Hindlimb muscle (tissue), 1 donor: ENCODE measurements around the gene ALG1. TPM values are rescaled to one million over a fixed set of nuclear protein-coding genes. Genes with fewer than 3 reads are reported as not detected.
"Not testable (repeated sequence)": the region's sequence is repeated elsewhere in the genome, so short reads cannot be mapped to it uniquely, and the experiment has no call there.

Source experiments
- DNase-seq: peaks from one replicate; pipeline ENCODE4 v3.0.0-alpha.2; 2013
- polyA plus RNA-seq: library from polyadenylated mRNA; unstranded; fragments of 120-200 nt; gene quantifications from one replicate; pipeline ENCODE4 v1.2.1, GENCODE V29; 2013; ENCODE audit not compliant: insufficient read length

The ALG1 gene, protein sequence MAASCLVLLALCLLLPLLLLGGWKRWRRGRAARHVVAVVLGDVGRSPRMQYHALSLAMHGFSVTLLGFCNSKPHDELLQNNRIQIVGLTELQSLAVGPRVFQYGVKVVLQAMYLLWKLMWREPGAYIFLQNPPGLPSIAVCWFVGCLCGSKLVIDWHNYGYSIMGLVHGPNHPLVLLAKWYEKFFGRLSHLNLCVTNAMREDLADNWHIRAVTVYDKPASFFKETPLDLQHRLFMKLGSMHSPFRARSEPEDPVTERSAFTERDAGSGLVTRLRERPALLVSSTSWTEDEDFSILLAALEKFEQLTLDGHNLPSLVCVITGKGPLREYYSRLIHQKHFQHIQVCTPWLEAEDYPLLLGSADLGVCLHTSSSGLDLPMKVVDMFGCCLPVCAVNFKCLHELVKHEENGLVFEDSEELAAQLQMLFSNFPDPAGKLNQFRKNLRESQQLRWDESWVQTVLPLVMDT
- polyA plus RNA-seq = 12.8 TPM

DNA sequence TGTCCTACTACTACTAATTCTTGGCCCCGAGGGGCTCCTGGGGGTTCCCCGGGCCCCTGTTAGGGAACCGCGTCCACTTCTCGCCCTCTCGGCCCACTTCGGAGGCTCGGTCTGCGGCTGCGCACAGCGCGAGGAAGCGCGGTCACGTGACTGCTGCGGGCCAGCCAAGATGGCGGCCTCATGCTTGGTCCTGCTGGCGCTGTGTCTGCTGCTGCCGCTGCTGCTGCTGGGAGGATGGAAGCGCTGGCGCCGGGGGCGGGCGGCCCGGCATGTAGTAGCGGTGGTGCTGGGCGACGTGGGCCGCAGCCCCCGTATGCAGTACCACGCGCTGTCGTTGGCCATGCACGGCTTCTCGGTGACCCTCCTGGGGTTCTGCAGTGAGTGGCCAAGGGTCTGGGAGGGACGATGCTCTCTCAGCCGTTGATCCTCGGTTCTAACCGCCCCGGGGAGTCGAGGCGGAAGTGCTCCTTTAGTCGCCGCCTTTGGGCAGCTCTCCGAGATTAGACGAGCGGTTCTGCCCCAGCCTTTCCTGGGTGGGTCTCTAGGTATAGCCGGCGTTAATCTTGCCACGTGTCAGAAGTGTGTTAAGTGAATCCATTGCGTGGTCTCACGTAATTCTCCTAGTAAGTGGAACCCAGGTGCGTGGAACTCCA is at the start of gene ALG1:
TSS of gene ALG1 (plus strand) at position 163 of the 653 bp plus-strand sequence. CDS start at position 170, 7 bp downstream.
- DNase-seq = peak; percentile 93

DNA sequence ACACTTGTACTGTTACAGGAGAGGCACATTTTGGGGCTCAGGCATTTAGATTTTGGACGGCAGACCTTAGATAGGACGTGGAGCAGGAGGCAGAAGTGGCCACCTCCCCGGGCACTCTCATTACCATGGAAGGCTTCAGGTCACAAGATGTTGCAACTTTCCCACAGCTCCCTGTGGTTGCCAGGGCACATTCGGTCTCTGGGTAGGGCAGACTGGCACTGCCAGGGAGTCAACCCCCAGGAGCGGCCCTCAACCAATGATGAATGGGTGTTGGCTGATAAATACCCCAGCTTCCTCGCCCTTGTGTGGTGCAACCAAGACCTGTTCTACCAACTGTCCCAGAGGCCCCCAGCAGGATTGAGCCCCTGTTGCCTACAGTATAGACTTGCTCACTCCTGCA is 49.1 kb upstream of the ALG1 start:
- no peak for DNase-seq

DNA sequence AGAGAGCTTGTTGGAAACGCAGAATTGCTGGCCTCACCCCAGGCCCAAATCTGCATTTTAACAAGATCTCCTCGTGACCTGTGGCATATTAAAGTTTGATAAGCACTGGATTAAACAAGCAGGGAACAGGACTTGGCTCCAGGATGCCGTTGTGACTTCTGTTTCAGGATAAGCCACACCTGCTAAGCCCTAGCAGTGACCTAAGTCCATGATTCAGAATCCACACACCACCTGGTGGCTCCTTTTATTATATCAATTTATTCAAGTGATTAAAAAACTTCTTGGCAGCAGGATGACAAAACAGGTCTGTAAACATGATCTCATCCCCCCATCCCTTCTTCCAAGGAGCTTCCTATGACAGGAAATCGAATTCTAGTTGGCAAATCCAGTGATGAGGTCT is 47.0 kb upstream of the ALG1 start:
- no peak for DNase-seq

DNA sequence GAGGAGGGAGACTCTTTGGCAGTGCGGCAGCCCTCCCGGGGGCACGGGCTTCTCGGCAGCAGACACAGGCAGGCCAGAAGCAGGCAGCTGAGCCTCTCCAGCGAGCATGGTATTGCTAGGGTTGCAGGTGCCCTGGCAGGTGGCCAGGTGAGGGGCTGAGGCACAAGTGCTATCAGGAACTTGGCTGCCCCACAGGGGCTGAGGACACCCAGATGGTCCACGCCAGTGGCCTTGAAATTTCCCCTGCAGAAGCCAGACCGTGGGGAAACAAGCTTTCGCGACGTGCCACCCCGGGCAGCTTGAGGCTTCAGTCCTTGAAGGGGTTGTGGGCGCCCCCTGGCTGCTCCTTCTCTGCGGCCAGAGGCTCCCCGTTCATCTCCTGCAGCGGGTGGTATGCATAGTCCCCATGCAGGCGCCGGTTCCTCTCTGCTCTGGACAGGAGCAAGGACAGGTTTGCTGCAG is 46.4 kb upstream of the ALG1 start:
- no peak for DNase-seq

DNA sequence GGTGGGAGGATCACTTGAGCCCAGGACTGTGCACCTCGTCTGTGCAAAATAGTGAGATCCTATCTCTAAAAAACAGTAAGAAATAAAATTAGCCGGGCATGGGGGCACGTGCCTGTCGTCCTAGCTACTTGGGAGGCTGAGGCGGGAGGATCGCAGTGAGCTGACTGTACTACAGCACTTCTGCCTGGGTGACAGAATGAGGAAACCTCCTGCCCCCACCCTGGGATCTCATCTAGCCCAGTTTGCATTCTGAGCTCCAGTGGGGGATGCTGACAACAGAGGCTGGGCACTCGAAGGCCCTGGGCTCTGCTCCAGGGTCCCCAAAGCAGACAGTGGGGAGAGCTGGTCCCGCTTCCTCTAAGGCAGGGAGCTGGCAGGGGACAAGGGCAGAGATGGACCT is 45.0 kb upstream of the ALG1 start:
- DNase-seq = no peak

DNA sequence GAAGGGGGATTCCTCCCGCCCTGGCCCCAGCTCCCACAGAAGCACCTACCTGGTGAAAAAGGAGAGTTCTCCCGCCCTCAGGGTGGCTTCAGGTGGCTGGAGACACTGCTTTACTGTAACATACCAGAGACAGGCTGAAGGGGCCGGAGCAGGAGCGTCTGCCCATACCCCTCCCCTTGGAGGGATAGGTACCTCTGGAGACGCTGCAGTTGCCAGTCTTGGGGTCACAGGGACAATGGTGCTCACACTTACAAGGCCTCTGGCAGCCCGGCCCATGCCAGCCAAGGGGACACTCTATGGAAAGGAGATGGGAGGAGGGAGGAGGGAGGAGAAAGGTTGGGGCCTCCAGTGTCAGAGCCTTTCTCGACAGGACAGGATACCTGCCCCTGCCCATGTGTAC is 44.6 kb upstream of the ALG1 start:
- DNase-seq = no peak

DNA sequence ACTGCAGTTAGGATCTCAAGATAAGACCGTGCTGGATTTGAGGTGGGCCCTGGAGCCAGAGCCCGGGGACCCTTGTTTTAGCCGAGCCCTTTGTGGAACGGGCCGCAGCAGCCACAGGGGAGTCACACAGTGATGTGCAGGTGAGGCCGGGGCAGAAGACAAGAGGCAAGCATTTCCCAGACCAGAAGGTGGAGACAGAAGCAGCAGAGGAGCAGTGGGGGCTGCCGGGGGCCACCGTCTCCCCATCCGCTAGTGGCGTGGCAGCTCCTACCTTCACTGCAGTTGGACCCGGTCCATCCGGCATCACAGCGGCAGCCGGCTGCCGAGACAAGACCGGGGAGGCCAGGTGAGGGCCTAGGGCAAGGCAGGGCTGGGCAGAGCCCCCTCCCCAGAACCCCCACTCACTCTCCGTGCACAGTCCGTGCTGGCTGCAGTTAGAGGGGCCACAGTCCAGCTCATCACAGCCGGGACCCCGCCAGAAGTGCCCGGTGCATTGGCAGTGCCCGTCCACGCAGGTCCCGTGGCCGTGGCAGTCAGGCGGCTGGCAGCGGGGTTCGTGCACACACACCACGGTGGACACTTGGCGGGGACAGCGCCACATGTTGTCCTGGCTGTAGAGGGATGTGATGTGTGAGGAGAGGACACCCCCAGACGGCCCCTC is 43.9 kb upstream of the ALG1 start:
- no peak for DNase-seq

DNA sequence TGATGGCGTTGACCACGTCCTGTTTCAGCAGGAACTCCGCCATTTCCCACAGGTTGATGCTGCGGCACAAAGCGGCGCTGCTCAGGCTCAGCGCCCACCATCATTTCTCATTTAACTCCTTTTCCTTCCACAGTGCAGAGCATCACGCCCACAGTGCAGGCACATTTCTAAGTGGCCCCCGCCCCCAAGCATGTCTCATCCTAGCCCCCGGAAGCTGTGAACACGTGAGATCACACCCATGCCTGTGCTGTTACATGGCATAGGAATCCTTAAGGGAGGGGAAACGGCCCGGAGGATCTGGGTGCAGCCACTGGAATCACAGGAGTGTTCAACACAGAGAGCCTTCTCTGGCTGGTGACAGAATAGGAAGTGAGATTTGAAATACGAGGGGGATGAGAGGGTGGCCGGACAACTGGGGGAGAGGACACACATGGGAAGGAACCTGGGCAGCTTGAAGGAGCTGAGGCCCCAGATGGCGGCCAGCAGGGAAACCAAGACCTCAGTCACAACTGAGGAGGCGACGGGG is 42.6 kb upstream of the ALG1 start:
- DNase-seq = no peak

DNA sequence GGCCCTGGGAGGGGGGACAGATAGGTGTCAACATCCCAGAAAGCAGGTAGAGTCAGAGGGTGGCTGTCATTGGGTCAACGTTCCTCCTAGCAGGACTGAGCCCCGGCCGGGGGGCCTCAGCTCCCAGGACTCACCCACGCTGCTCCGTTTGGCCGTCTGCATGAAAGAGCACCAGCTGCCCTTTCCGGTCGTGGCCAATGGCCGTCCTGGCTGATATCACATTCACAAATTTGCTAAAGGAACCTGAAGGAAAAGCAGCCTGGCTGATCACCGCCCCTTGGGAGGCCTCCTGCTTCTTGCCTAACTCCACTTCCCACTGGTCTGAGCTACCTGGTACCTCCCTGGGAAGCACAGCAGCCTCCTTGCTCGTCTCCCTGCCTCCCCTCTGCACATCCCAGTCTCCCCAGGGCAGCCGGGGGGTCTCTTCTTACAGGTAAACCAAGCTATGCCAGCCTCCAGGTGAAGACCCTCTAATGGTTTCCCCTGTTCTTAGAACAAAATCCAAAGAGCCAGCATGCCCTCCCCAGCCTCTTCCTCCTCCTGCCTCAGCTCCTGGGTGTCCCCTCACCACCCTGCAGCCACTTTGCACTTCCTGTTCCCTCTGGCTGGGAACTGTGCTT is 41.3 kb upstream of the ALG1 start:
- no peak for DNase-seq

DNA sequence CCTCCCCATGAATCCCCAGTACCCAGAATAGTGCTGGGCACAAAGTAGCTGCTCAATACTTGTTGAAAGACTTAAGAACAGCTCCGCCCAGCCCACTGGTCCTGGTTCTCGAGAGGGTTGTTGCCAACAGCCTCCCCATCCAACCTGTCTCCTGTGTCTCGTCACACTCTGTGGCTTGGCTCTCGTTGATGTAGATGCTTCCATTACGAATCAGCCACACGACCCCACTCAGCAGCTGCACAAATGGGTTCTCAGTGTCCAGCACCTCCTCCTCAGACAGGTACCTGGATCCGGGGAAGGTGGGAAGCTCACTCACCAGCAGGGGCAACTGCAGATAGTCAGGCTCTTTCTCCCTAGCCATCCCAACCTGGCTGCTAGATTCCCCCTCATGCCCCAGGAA is 40.0 kb upstream of the ALG1 start:
- DNase-seq = no peak

DNA sequence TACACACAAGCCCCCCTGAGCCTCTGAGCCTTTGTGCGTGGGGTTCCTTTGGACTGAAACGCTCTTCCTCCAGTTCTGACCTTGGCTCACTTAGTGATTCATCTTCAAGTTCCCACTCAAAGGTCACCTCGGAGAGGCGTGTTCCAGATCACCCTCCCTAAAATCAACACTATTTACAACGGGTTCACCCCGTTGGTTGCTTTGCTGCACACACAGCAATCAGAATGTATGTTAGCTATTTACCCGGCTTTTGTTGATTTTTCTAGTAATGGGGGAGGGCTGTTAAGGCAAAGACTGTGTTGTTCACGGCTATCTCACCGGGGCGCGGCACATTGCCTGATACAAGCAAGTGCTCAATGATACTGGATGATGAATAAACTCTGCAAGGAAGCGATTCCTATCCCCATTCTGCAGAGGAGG is 38.9 kb upstream of the ALG1 start:
- no peak for DNase-seq

DNA sequence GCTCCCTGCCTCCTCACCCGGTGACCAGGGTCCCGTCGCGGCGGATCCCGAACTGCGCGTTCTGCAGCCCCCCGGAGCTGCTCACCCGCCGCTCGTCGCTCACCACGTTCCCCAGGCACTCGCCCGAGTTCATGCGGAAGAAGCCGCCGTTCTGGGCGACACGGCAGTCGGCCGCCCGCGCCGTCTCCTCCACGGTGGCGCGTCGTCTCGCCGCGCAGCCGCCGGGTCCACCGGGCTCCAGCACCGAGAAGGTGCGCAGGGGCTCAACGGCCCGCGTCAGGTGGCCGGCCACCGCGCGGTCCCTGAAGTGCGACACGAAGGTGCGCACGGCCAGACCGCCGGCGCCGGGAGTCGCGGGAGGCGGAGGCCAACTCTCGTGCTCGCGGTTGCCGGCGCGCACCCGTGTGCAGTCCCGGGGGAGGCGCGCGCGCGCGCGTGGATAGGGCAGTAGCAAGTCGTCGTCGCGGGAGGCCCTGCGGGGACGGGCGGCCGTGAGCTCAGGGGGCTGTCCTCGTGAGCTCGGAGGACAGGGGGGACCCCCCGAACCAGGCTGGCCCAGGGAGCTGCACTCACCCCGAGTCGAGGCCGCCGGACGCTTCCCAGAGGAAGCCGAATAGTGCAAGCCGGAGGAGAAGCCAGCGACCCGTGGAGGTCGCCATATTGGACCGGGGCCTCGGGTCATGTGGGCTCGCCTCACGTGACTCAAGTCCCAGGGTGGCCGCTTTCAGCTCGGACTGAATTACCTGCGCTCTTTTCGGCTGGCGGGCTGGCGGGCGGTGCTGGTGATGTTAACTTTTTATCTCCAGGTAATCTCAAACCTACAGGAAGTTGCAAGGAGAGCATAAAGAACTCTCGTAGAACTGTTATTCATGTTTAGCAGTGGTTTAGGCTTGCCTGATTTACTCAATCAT is 38.1 kb upstream of the ALG1 start, which contains the start of gene NAGPA:
TSS of gene NAGPA (minus strand) at position 680 of the 911 bp plus-strand sequence. CDS start at position 659, 21 bp downstream.
- peak; percentile 90 for DNase-seq

DNA sequence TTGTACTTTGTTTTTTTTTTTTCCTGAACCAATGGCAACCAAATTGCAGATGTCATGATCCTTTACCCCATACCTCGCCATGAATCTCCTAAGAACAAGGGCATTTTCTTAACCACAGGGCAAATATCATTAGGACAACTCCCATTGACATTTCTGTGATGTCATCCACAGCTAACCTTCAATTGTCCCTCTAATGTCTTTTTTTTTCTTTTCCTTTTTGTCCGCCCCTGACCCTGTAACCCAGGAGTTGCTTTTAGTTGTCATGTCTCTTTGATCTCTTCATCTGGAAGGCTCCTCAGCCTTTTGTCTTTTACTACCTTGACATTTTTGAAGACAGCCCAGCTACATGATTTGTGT is 37.5 kb upstream of the ALG1 start:
- DNase-seq = no peak

DNA sequence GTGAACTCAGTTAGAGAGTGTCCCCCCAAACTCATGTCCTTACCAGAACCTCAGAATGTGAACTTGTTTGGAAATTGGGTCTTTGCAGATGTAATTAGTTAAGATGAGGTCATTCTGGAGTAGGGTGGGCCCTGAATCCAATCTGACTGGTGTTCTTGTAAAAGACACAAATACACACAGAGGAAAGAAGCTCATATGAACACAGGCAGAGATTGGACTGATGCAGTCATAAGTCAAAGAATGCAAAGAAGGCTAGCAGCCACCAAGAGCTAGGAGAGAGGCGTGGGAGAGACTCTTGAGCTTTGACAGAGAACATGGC is 35.8 kb upstream of the ALG1 start:
- DNase-seq = no peak

DNA sequence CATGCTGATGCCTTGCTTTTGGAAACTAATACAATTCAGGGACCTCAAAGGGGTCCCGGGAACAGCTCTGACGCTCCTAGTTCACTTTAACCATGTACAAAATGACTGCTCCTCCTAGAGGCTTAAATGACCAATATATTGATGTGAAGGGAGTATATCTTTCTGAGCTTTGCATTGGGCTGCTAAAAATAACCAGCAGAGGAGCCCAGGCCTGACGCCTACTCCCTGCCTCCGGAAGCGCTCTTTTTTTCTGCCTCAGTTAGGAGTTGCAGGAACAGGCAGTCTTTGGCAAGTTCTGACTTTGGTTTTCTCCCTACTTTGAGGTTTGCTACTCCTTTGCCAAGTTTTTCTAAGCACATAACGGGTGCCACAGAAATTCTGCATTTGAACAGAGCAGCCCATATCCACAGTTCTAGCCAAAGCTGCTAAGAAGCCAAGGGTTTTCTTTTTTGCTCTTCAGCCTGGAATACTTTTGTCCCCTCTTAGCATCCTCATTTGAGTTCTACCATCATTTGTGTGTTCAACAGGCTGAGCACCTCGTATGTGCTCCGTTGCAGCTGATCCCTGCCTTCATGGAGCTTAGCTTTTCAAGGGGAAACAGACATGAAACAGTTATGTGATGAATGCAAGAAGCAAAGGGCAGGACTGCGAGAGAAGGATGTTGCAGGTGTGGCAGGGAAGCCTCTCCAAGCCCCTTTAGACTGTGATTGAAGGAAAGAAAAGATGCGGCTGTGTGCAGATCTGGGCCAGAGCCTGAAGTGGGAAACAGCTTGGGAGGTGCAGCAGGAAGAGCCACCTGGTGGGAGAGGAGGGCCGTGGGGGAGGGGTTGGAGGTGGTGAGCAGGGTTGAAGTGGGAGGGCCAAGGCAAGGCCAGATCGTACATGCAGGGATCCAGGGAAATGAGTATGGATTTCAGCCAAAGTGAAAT is 35.2 kb upstream of the ALG1 start:
- DNase-seq = no peak

DNA sequence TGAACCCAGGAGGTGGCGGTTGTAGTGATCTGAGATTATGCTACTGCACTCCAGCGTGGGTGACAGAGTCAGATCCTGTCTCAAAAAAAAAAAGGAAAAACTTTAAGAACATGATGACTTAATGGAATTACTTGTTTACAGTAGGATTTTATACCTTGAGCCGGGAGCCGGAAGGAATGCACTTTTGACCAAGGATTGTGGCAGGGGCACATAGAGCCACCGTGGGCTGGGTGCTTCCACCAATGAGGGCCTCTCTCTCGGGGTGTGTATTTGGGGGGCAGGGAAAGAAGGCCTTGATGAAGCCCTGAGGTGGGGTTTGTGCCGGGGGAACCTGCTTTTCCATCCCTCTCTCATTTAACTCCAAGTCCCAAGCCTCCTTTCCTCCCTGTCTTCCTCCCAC is 31.2 kb upstream of the ALG1 start:
- no peak for DNase-seq

DNA sequence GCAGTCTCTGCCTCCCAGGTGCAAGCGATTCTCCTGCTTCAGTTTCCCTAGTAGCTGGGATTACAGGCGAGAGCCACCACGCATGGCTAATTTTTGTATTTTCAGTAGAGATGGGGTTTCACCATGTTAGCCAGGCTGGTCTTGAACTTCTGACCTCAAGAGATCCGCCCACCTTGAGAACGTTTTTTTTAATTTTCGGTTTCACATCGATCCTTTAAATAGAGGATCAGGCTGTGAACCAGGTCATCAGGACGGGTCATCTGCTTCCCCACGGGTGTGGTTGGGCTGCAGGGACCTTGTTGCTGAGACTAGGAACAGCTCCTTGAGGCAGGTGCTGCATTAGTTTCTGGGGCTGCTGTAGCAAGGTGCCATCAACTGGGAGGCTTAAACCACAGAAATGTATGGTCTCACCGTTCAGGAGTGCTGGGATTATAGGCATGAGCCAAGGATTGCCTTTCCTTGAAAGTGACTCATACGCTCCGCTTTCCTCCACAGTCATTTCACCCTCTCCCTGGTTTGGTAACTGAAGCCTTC is 30.0 kb upstream of the ALG1 start:
- no peak for DNase-seq

DNA sequence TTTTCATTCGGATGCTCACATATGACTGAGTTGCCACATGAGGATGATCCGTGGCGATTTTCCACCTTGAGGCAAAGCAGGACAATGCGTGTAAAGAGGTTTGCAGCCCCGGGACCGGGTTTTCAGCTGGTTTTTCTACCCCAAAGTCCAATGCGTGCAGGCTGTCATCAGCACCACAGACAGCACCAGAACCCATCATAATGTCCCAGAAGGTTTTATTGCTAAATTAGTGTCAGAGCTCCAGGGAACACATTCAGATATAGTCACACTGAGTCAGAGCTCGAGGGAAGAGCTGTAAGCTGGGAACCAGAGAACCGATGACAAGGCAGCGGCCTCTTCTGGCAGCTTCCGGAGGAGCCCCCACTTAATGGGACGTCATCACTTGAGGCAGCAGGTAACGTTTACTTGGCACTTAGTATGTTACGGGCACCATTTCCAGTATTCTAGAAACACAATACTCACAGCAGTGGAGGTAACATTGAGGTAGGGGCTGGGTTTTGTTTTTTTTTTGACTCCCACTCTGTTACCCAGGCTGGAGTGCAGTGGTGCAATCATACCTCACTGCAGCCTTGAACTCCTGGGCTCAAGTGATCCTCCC is 29.0 kb upstream of the ALG1 start:
- DNase-seq = no peak

DNA sequence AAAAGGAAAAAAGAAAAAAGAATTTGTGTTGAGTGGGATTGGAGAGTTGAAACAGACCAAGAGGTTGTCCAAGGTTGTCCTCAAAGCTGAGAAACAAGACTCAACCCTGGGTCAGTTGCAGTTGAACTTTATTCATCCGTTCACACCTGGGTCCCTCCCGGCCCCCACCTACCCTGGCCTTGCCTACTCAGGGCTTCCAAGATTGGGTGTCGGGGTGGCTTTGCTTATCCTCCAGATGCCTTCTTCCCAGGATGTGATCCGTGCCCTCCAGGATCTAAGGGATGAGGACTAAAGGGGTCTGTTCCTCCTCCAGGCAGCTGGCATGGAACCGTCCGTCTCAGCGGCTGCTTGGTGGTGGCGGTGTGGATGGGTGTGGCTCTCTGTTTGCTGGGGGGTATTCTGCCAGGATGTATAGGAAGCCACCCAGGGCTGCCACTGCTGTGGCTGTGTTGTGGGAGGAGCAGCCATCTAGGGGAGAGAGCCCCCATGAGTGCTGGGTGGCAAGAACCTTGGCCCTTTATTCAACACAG is 27.6 kb upstream of the ALG1 start:
- DNase-seq = no peak

DNA sequence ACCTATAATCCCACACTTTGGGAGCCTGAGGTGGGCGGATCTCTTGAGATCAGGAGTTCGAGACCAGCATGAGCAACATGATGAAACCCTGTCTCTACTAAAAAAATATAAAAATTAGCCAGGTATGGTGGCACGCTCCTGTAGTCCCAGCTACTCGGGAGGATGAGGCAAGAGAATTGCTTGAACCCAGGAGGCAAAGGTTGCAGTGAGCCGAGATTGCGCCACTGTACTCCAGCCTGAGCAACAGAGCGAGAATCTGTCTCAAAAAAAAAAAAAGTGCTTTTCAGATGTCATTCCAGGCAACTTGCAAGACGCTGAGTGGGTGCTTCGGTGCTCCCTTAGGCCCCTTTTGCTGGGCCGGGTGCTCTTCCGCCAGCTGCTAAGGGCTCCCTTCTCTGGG is 27.1 kb upstream of the ALG1 start:
- not testable (repeated sequence) for DNase-seq
